Neural progenitor cell (in vitro differentiated cells): ENCODE data around the gene IMPG2. TPM values are rescaled to one million over a fixed set of nuclear protein-coding genes. Genes with fewer than 3 reads are reported as not detected.

Source experiments
- DNase-seq: peaks from one replicate; pipeline ENCODE4 v3.0.0-alpha.2; 2016; ENCODE audit warnings: low spot score
- H2AFZ ChIP-seq: fragments of 200-600 bp; sonication (generic); replicated peaks from 2 replicates; pipeline ENCODE4 v1.6.1; 2016; ENCODE audit warnings: antibody characterized with exemption
- H3F3A ChIP-seq: fragments of 200-600 bp; sonication (generic); 2 replicates; pipeline ENCODE4 v1.6.1; 2016; ENCODE audit warnings: antibody characterized with exemption, low read depth
- H3K27ac ChIP-seq: fragments of 200-600 bp; sonication (generic); 2 replicates; pipeline ENCODE4 v1.5.1; 2016; ENCODE audit warnings: mild to moderate bottlenecking
- H3K27me3 ChIP-seq: fragments of 200-600 bp; sonication (generic); 2 replicates; pipeline ENCODE4 v1.6.1; 2016; ENCODE audit warnings: mild to moderate bottlenecking, moderate library complexity
- H3K36me3 ChIP-seq: fragments of 200-600 bp; sonication (generic); 2 replicates; pipeline ENCODE4 v1.5.1; 2016
- H3K4me1 ChIP-seq: fragments of 200-600 bp; sonication (generic); 2 replicates; pipeline ENCODE4 v1.6.1; 2016; ENCODE audit warnings: mixed run types
- H3K4me2 ChIP-seq: fragments of 200-600 bp; sonication (generic); 2 replicates; pipeline ENCODE4 v1.6.1; 2016
- H3K4me3 ChIP-seq: fragments of 200-600 bp; sonication (generic); 2 replicates; pipeline ENCODE4 v1.5.1; 2016
- H3K79me2 ChIP-seq: fragments of 200-600 bp; sonication (generic); 2 replicates; pipeline ENCODE4 v1.6.1; 2016; ENCODE audit warnings: low read depth
- H3K9ac ChIP-seq: fragments of 200-600 bp; sonication (generic); 2 replicates; pipeline ENCODE4 v1.6.1; 2016
- H3K9me3 ChIP-seq: fragments of 200-600 bp; sonication (generic); 2 replicates; pipeline ENCODE4 v1.5.1; 2016; ENCODE audit warnings: low read depth
- H4K20me1 ChIP-seq: fragments of 200-600 bp; sonication (generic); 2 replicates; pipeline ENCODE4 v1.6.1; 2016; ENCODE audit warnings: low read depth
- H3K27ac Mint-ChIP-seq: 3 replicates; pipeline ENCODE4 v1.8.0; 2021; ENCODE audit warnings: mixed read lengths
- H3K27me3 Mint-ChIP-seq: 2 replicates; pipeline ENCODE4 v1.8.0; 2022; ENCODE audit warnings: low read depth, mild to moderate bottlenecking, inconsistent platforms, moderate library complexity, mixed read lengths; ENCODE audit not compliant: insufficient read depth
- H3K36me3 Mint-ChIP-seq: 3 replicates; pipeline ENCODE4 v1.8.0; 2021; ENCODE audit warnings: mixed read lengths
- H3K4me1 Mint-ChIP-seq: 3 replicates; pipeline ENCODE4 v1.8.0; 2021; ENCODE audit warnings: mixed read lengths
- H3K4me3 Mint-ChIP-seq: 3 replicates; pipeline ENCODE4 v1.8.0; 2021; ENCODE audit warnings: mild to moderate bottlenecking, moderate library complexity, mixed read lengths
- H3K9me3 Mint-ChIP-seq: 3 replicates; pipeline ENCODE4 v1.8.0; 2020; ENCODE audit warnings: mixed read lengths
- CTCF ChIP-seq: fragments of 200-600 bp; sonication (generic); IDR thresholded peaks from 2 replicates; pipeline ENCODE4 v1.5.1; 2017; ENCODE audit warnings: antibody characterized with exemption, mild to moderate bottlenecking
- EZH2 ChIP-seq: fragments of 200-600 bp; sonication (generic); IDR thresholded peaks from 2 replicates; pipeline ENCODE4 v1.6.1; 2017; ENCODE audit warnings: antibody characterized with exemption, mild to moderate bottlenecking, moderate library complexity
- EZH2phosphoT487 ChIP-seq: fragments of 200-600 bp; sonication (generic); IDR thresholded peaks from 2 replicates; pipeline ENCODE4 v1.6.1; 2017; ENCODE audit warnings: antibody characterized with exemption
- total RNA-seq: library from RNA; depleted of rRNA; stranded (reverse); fragments of >200 nt; gene quantifications from 2 replicates; pipeline ENCODE4 v1.2.3, GENCODE V29; 2015; ENCODE audit warnings: low replicate concordance

IMPG2 gene
- total RNA-seq, 1 donor from 2014 or later = 0.15 TPM

DNA sequence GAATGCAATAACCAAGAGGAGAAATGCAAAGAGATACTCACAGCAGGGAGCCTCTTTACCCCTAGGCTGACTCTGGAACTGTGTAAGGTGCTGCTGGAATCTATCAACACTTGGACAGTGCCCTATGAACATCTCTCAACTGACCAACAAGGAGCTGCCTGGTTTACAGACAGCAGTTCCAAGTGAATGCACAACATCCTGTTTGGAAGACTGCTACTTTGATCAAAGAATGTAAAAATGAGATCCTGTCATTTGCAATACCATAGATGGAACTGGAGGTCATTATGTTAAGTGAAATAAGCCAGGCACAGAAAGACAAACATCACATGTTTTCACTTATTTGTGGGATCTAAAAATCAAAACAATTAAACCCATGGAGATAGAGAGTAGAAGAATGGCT is 136.3 kb downstream of the IMPG2 start:
- no peak overlapping the region for H3K4me2 ChIP-seq
- TF ChIP-seq CTCF (no peak), EZH2phosphoT487 (no peak), EZH2 (no peak)
- peaks cover 2% of the 10 kb centered on the region for H3K27me3 Mint-ChIP-seq
- H3K4me1 Mint-ChIP-seq = no peaks in the 10 kb centered on the region
- no peak overlapping the region for H3K9ac ChIP-seq
- H3K4me1 ChIP-seq = no peaks in the 10 kb centered on the region
- H3K36me3 ChIP-seq = no peaks in the 10 kb centered on the region
- no peaks in the 10 kb centered on the region for H3K27me3 ChIP-seq
- H3K27ac ChIP-seq = no peak overlapping the region
- H3K9me3 Mint-ChIP-seq = no peaks in the 10 kb centered on the region
- no peaks in the 10 kb centered on the region for H3K36me3 Mint-ChIP-seq
- no peak overlapping the region for H3K4me3 ChIP-seq
- H3K9me3 ChIP-seq = no peaks in the 10 kb centered on the region
- H2AFZ ChIP-seq = no peak overlapping the region
- H3K27ac Mint-ChIP-seq = no peak overlapping the region
- H4K20me1 ChIP-seq = no peaks in the 10 kb centered on the region
- H3F3A ChIP-seq = no peaks in the 10 kb centered on the region
- DNase-seq = no peak
- no peak overlapping the region for H3K4me3 Mint-ChIP-seq
- no peaks in the 10 kb centered on the region for H3K79me2 ChIP-seq

GRCh38 chr3:101183151-101183550 is 137.2 kb downstream of the IMPG2 start:
- H3K4me3 Mint-ChIP-seq = no peak overlapping the region
- H3K4me1 Mint-ChIP-seq = no peaks in the 10 kb centered on the region
- H3K9me3 Mint-ChIP-seq = no peaks in the 10 kb centered on the region

GRCh38 chr3:101182734-101183133 is 137.6 kb downstream of the IMPG2 start:
- no peaks in the 10 kb centered on the region for H4K20me1 ChIP-seq
- no peaks in the 10 kb centered on the region for H3F3A ChIP-seq
- H3K4me3 ChIP-seq = no peak overlapping the region
- H3K4me1 ChIP-seq = no peaks in the 10 kb centered on the region
- H3K9ac ChIP-seq = no peak overlapping the region
- H3K27me3 ChIP-seq = no peaks in the 10 kb centered on the region
- TF ChIP-seq EZH2phosphoT487 (no peak), CTCF (no peak), EZH2 (no peak)
- H3K27me3 Mint-ChIP-seq = peaks cover 2% of the 10 kb centered on the region
- DNase-seq = no peak
- H3K27ac Mint-ChIP-seq = no peak overlapping the region
- no peak overlapping the region for H3K4me3 Mint-ChIP-seq
- no peaks in the 10 kb centered on the region for H3K9me3 Mint-ChIP-seq
- no peak overlapping the region for H3K27ac ChIP-seq
- H3K36me3 Mint-ChIP-seq = no peaks in the 10 kb centered on the region
- no peaks in the 10 kb centered on the region for H3K4me1 Mint-ChIP-seq
- H3K79me2 ChIP-seq = no peaks in the 10 kb centered on the region
- H3K4me2 ChIP-seq = no peak overlapping the region
- no peaks in the 10 kb centered on the region for H3K9me3 ChIP-seq
- no peak overlapping the region for H2AFZ ChIP-seq
- H3K36me3 ChIP-seq = no peaks in the 10 kb centered on the region

More at GRCh38 chr3:101183151-101183550, 137.2 kb downstream of the IMPG2 start:
- Histone ChIP-seq H3K9me3 (no peaks in the 10 kb centered on the region), H3F3A (no peaks in the 10 kb centered on the region), H3K36me3 (no peaks in the 10 kb centered on the region), H3K9ac (no peak overlapping the region), H3K4me2 (no peak overlapping the region), H3K4me3 (no peak overlapping the region), H3K27ac (no peak overlapping the region), H3K4me1 (no peaks in the 10 kb centered on the region), H2AFZ (no peak overlapping the region), H3K27me3 (no peaks in the 10 kb centered on the region), H4K20me1 (no peaks in the 10 kb centered on the region), H3K79me2 (no peaks in the 10 kb centered on the region)
- no peak overlapping the region for H3K27ac Mint-ChIP-seq
- no peak for TF ChIP-seq EZH2phosphoT487
- TF ChIP-seq EZH2 = no peak
- TF ChIP-seq CTCF = no peak
- H3K36me3 Mint-ChIP-seq = no peaks in the 10 kb centered on the region
- peaks cover 2% of the 10 kb centered on the region for H3K27me3 Mint-ChIP-seq
- DNase-seq = no peak

DNA sequence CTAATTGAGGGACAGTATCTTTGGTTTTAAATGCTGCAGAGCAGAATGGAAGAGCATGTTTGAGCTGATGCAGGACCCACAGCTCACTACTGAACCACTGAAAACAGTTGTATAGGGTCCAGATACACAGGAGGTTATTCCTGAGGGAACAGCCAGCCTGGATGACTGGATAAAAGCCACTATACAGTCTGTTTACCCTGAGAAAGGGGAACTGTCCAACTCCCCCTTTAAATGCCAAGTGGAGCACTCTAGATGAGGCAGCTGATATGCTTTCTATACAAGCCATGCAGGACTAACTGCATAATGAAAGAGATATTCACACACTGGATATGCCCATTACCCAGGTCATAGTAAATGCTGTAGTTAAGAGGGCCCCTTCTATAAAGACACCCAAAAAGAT is 138.6 kb downstream of the IMPG2 start:
- DNase-seq = no peak
- Histone ChIP-seq H3K4me3 (no peak overlapping the region), H3K4me2 (no peak overlapping the region), H3F3A (no peaks in the 10 kb centered on the region), H3K36me3 (no peaks in the 10 kb centered on the region), H3K9ac (no peak overlapping the region), H4K20me1 (no peaks in the 10 kb centered on the region), H2AFZ (no peak overlapping the region), H3K4me1 (no peaks in the 10 kb centered on the region), H3K9me3 (no peaks in the 10 kb centered on the region), H3K27ac (no peak overlapping the region), H3K79me2 (no peaks in the 10 kb centered on the region), H3K27me3 (no peaks in the 10 kb centered on the region)
- Mint-ChIP-seq H3K36me3 (no peaks in the 10 kb centered on the region), H3K4me1 (no peaks in the 10 kb centered on the region), H3K27ac (no peak overlapping the region), H3K4me3 (no peak overlapping the region), H3K9me3 (no peaks in the 10 kb centered on the region), H3K27me3 (peaks cover 2% of the 10 kb centered on the region)
- TF ChIP-seq EZH2 = no peak
- no peak for TF ChIP-seq CTCF
- TF ChIP-seq EZH2phosphoT487 = no peak
